Measurements from ENCODE around the gene NXN.

DNA sequence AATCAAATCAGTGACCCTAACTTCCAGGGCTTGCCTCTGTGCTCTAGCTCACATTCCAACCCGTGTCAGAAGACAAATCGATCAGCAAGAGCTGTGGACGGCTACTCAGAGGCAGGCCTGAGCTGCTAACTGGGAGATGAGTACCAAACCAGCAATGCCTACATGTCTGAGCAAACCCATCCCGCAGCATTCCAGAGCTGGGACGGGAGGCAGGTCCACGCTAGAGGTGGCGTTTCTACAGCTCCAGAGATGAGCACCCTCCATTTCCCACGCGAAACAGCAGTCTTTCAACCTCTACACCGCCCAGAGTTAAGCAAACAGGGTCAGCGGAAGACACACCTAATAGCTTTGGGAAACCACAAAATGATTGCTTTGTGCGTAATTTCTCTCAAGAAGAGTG, 6.5 kb downstream of the NXN start:
- TF ChIP-seq CTCF (conservative IDR thresholded peaks at IDR 0.05; ENCODE audit: low read depth, low read length), result no peak
- no peak for TF ChIP-seq EZH2 (IDR thresholded peaks at IDR 0.05; ENCODE audit: borderline replicate concordance, low read depth, low read length, poor library complexity, severe bottlenecking)

Data from A673 (cell line).